ENCODE measurements around the gene ILDR2.

- TF ChIP-seq CTCF (IDR thresholded peaks at IDR 0.05) (no peak), POLR2AphosphoS5 (IDR thresholded peaks at IDR 0.05) (no peak)
Measured at GRCh38 chr1:166999500-167000055, 24.2 kb upstream of the ILDR2 start.
